KBM-7 (cell line): ENCODE results near the gene LRRTM1.
A peak's percentile ranks its signal among the peaks of the same experiment; 100 is the strongest.

ENCODE experiments used
- DNase-seq: peaks from one replicate; pipeline ENCODE4 v3.0.0-alpha.2; 2015
- in situ Hi-C: fragments of 300-500 bp; cut with MboI; formaldehyde crosslinking; loops from 2 replicates; pipeline ENCODE4 v1.14.3; 2020; ENCODE audit warnings: low sequenced_read_pairs, low pct_unique_long_range_greater_than_20kb, mixed read lengths

LRRTM1 gene

GRCh38 chr2:80255918-80256781 is 48.4 kb downstream of the LRRTM1 start:
- in situ Hi-C loops: no loop called here
- DNase-seq: peak; percentile 5

DNA sequence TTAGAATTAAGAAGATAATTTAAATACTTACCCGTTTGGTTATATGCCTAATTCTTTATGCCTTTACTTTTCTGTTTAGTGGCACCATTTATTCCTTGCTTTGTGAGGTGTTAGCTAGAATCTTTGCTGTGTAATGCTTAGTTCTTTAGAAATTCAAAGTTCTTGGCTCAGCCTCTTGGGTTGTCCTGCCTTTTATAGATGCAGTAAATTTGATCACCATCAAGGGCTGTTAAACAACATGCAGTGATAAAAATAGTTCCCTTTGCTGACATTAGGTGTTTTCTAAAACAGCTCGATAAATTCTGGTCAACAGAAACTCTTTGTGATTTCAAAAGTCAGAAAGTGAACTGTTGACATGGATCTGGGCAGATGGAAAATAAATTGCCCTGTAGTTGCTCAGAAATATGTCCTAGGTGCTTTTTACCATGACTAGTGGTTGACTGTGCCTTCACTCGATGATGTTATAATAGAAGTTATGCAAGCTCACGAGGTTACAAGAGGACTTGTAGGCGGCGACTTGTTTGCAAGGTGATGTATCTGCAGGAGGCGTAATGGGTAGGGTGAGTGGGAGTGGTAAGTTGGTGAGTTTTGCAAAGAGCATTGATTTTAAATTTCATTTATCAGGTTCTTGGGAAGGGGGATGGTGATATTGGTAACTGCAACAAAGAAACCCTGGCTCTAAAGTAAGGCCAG is 52.1 kb downstream of the LRRTM1 start:
- in situ Hi-C loops: no loop called here
- no peak for DNase-seq
